K562 (cell line): Measurements from ENCODE around the gene RALGAPB. TPM values are rescaled to one million over a fixed set of nuclear protein-coding genes. Genes with fewer than 3 reads are reported as not detected.

Experiments
- ATAC-seq: fragments of 200-7000 bp; cut with Tn5 transposase; 3 replicates; pipeline ENCODE4 v1.9.1; 2020; ENCODE audit warnings: moderate library complexity
- BruUV-seq: library from RNA; stranded (reverse); fragments of 400-500 nt; replicated peaks from 2 replicates; lab custom pipeline; 2021; lab: Mats Ljungman, UMichigan
- CTCF ChIA-PET: fragments of 300-600 bp; formaldehyde crosslinking; extraction: SDS; loops from one replicate; lab custom pipeline; 2021; ENCODE audit warnings: low intra/inter-chr PET ratio; lab: Yijun Ruan, JAX
- POLR2A ChIA-PET: fragments of 300-600, 350-650 bp; sonication (Branson Sonifier 250); formaldehyde crosslinking; extraction: SDS; loops from one replicate; lab custom pipeline; 2021; ENCODE audit warnings: antibody characterized with exemption, inconsistent platforms; lab: Yijun Ruan, JAX
- DNase-seq, 4 experiments: peaks; one replicate each; pipeline versions ENCODE4 v3.0.0 to v3.0.0-alpha.2; 2011 to 2018; ENCODE audit warnings: low spot score in 3 of 4, mixed read lengths in 3 of 4; ENCODE audit errors: extremely low read depth in 1 of 4
- FAIRE-seq: peaks from 2 replicates; lab custom pipeline; 2011; peaks lifted over from hg19 to GRCh38; lab: Jason Lieb, UNC
- H2AFZ ChIP-seq: 2 replicates; pipeline ENCODE4 v1.6.0; 2011; ENCODE audit warnings: low read depth, low read length, control low read depth, inconsistent platforms
- H3K27ac ChIP-seq: fragments of 200-600 bp; 3 replicates; pipeline ENCODE4 v1.8.0; 2011; ENCODE audit warnings: low read depth, mild to moderate bottlenecking, control low read depth, inconsistent platforms, low read length, moderate library complexity, mixed read lengths; ENCODE audit errors: extremely low read depth
- H3K27me3 ChIP-seq, 2 experiments: fragments of 300-600 bp in 1 of 2; 2 replicates in 1 of 2; 3 replicates in 1 of 2; pipeline versions ENCODE4 v1.6.0 to v1.8.0; 2011; ENCODE audit warnings: inconsistent platforms in 2 of 2, low read length in 2 of 2, mild to moderate bottlenecking in 1 of 2, mixed read lengths in 1 of 2, moderate library complexity in 1 of 2; ENCODE audit not compliant: control insufficient read depth in 2 of 2, insufficient read depth in 2 of 2
- H3K36me3 ChIP-seq: fragments of 300-600 bp; 3 replicates; pipeline ENCODE4 v1.8.0; 2011; ENCODE audit warnings: mild to moderate bottlenecking, low read length, inconsistent platforms; ENCODE audit not compliant: control insufficient read depth, insufficient read depth
- H3K4me1 ChIP-seq, 2 experiments: fragments of 200-600 bp in 1 of 2; replicated peaks in 1 of 2; 2 replicates in 1 of 2; 3 replicates in 1 of 2; pipeline versions ENCODE4 v1.5.1 to v1.8.0; 2011; ENCODE audit warnings: inconsistent platforms in 2 of 2, low read length in 2 of 2, mild to moderate bottlenecking in 1 of 2, mixed read lengths in 1 of 2, moderate library complexity in 1 of 2; ENCODE audit not compliant: control insufficient read depth in 2 of 2, insufficient read depth in 2 of 2
- H3K4me2 ChIP-seq: 2 replicates; pipeline ENCODE4 v1.6.1; 2011; ENCODE audit warnings: low read length, control low read depth, inconsistent platforms, mixed read lengths; ENCODE audit not compliant: insufficient read depth
- H3K4me3 ChIP-seq: fragments of 200-600 bp; sonication (generic), shearing (Covaris generic); 2 replicates; pipeline ENCODE4 v1.5.1; 2016; ENCODE audit warnings: control low read depth, inconsistent platforms
- H3K79me2 ChIP-seq: fragments of 200-600 bp; 3 replicates; pipeline ENCODE4 v1.8.0; 2011; ENCODE audit warnings: low read length, inconsistent platforms; ENCODE audit not compliant: control insufficient read depth, insufficient read depth
- H3K9ac ChIP-seq, 2 experiments: 2 replicates each; pipeline versions ENCODE4 v1.6.0 to v1.6.1; 2011; ENCODE audit warnings: low read depth in 2 of 2, low read length in 2 of 2, control low read depth in 1 of 2, inconsistent platforms in 1 of 2, mild to moderate bottlenecking in 1 of 2, mixed read lengths in 1 of 2; ENCODE audit not compliant: insufficient read depth in 1 of 2
- H3K9me1 ChIP-seq: one replicate; pipeline ENCODE4 v1.6.0; 2011; ENCODE audit warnings: inconsistent platforms, mild to moderate bottlenecking, low read length, moderate library complexity; ENCODE audit not compliant: control insufficient read depth, insufficient read depth
- H3K9me3 ChIP-seq: replicated peaks from 2 replicates; pipeline ENCODE4 v1.5.1; 2011; ENCODE audit warnings: low read depth, low read length, inconsistent platforms; ENCODE audit not compliant: control insufficient read depth, insufficient read depth
- H4K20me1 ChIP-seq: replicated peaks from 2 replicates; pipeline ENCODE4 v1.6.1; 2011; ENCODE audit warnings: low read length, inconsistent platforms, mixed read lengths; ENCODE audit not compliant: control insufficient read depth, insufficient read depth
- DACH1 ChIP-seq: fragments of 450-650 bp; IDR thresholded peaks from 2 replicates; pipeline ENCODE4 v1.6.1; 2018; ENCODE audit not compliant: partially characterized antibody
- HSF4 ChIP-seq: fragments of 250-450 bp; sonication (Bioruptor Pico); IDR thresholded peaks from 2 replicates; pipeline ENCODE4 v2.1.2; 2022; ENCODE audit warnings: mild to moderate bottlenecking, moderate library complexity, borderline replicate concordance
- NFYB ChIP-seq: IDR thresholded peaks from 2 replicates; pipeline ENCODE4 v1.6.1; 2011; ENCODE audit warnings: mild to moderate bottlenecking, moderate library complexity; ENCODE audit not compliant: insufficient read length; ENCODE audit errors: extremely low read depth
- RBFOX2 ChIP-seq: fragments of 200-400 bp; formaldehyde crosslinking; IDR thresholded peaks from 2 replicates; pipeline ENCODE4 v1.6.1; 2017; ENCODE audit warnings: low read depth, mild to moderate bottlenecking, low read length, moderate library complexity
- YY1 ChIP-seq, 3 experiments: IDR thresholded peaks; 2 replicates each; pipeline ENCODE4 v1.6.1; 2011; ENCODE audit warnings: low read length in 2 of 3, mild to moderate bottlenecking in 2 of 3, moderate library complexity in 2 of 3, borderline replicate concordance in 1 of 3, control low read depth in 1 of 3, low read depth in 1 of 3; ENCODE audit not compliant: insufficient read depth in 3 of 3, insufficient replicate concordance in 2 of 3, control insufficient read depth in 1 of 3, insufficient read length in 1 of 3; ENCODE audit errors: extremely low read depth in 1 of 3
- ZNF165 ChIP-seq: fragments of 250-450 bp; sonication (Bioruptor Pico); IDR thresholded peaks from 2 replicates; pipeline ENCODE4 v1.4.0; 2020; ENCODE audit warnings: borderline replicate concordance
- ZNF408 ChIP-seq: fragments of 250-450 bp; sonication (Bioruptor Pico); IDR thresholded peaks from 2 replicates; pipeline ENCODE4 v1.4.0; 2020; ENCODE audit warnings: low read depth, mild to moderate bottlenecking, moderate library complexity
- WGBS: fragments of 100-300 bp; shearing (Covaris generic); methylation state at CpG from one replicate; pipeline ENCODE4 v1.1.6; 2016; ENCODE audit warnings: low coverage, mixed read lengths; ENCODE audit not compliant: insufficient coverage; ENCODE audit errors: missing lambda C conversion rate; 5-methylcytosine and 5-hydroxymethylcytosine counted together
- in situ Hi-C: fragments of 300-500 bp; cut with MboI; formaldehyde crosslinking; loops from 4 replicates; pipeline ENCODE4 v1.15.0; 2018; ENCODE audit warnings: inconsistent platforms, mixed read lengths
- intact Hi-C: fragments of 100-400 bp; cut with micrococcal nuclease; formaldehyde crosslinking; loops from 2 replicates; pipeline ENCODE4 v1.14.2; 2022
- polyA plus RNA-seq, 8 experiments: library from polyadenylated mRNA; depleted of rRNA in 4 of 8; stranded (reverse) in 5 of 8; unstranded in 3 of 8; fragments of >200 nt; fragmentation: Nextera tagmentation in 2 of 8; fragmentation: Illumina TruSeq in 1 of 8; extraction: Ambion mirVana in 2 of 8; extraction: Trizol in 1 of 8; gene quantifications; 2 replicates each; pipeline versions ENCODE4 v1.2.1 to v1.2.3, GENCODE V29; 2011 to 2014; ENCODE audit warnings: inconsistent platforms in 1 of 8, missing spikeins in 1 of 8
- total RNA-seq, 7 experiments: library from RNA; depleted of rRNA in 6 of 7; stranded (reverse); fragments of >200 nt in 6 of 7; fragmentation: Illumina TruSeq in 2 of 7; extraction: Trizol in 2 of 7; gene quantifications; 2 replicates each; pipeline versions ENCODE4 v1.2.1 to v1.2.3, GENCODE V29; 2011 to 2021; ENCODE audit warnings: low replicate concordance in 1 of 7

Gene RALGAPB
- total and polyA plus RNA-seq, 9 of the 15 experiments (the other 6 are each of a cell fraction or from before 2014, with no cell fraction given) = 4.3 to 25.6 (median 13.6) TPM

DNA sequence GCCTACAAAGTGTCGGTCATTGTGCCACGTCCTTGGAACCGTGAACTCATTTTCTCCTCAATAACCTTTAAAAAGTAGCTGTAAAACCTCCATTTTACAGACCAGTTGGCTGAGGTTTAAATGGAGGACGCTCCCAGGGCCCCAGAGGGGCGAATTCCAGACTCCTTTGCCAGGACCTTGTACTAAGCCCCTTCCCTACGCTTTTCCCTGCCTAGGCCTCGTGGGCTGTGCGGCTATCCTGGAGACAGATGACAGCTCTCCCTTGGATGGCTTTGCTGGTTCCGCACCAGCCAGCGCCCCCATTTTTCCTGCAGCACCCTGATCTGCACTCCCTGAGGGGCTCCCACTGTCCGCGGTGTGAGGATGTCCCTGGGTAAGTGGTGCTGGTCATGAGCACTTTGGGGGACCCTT, 25.4 kb upstream of the RALGAPB start:
- H4K20me1 ChIP-seq = no peaks in the 10 kb centered on the region
- BruUV-seq = no TSS peak
- ATAC-seq (peak; percentile 44), FAIRE-seq (no peak), DNase-seq (peak in 1 of 4 experiments; percentile 36)
- peak overlapping the region; percentile 98 to 99 for H3K9ac ChIP-seq
- intact Hi-C loops (no loop called here), in situ Hi-C loops (no loop called here)
- TF ChIP-seq NFYB (no peak), ZNF408 (no peak), DACH1 (no peak), HSF4 (CRISPR knock-in tag) (no peak), YY1 (IDR thresholded peaks at IDR 0.05; ENCODE audit: borderline replicate concordance in 1 of 3, control insufficient read depth in 1 of 3, extremely low read depth in 1 of 3, insufficient read depth in 3 of 3, insufficient read length in 1 of 3, insufficient replicate concordance in 2 of 3, low read depth in 1 of 3, low read length in 2 of 3) (peak in 1 of 3 experiments; percentile 81), ZNF165 (CRISPR knock-in tag) (peak; percentile 65; the same call in 1 of the 2 replicates), RBFOX2 (no peak)
- H2AFZ ChIP-seq = peak overlapping the region; percentile 92
- H3K4me3 ChIP-seq = peak overlapping the region; percentile 98
- ChIA-PET POLR2A (interaction anchor here (0.7 to 5.8 kb wide), 12 partner anchors 9 to 515 kb away, joined by 3 to 130 read pairs (median 4); partner anchors contain the start of genes DHX35, RALGAPB and SNHG17), CTCF (interaction anchor here (3.9 kb wide), 1 partner anchor 12 kb away, joined by 72 read pairs; the partner anchor contains the start of gene SNHG17)
- peaks cover 20 to 29% of the 10 kb centered on the region in 2 experiments for H3K4me1 ChIP-seq
- H3K9me3 ChIP-seq = no peaks in the 10 kb centered on the region
- peaks cover 33% of the 10 kb centered on the region for H3K36me3 ChIP-seq
- H3K79me2 ChIP-seq = peaks cover 24% of the 10 kb centered on the region
- H3K4me2 ChIP-seq = peak overlapping the region; percentile 96
- H3K27me3 ChIP-seq = no peaks in the 10 kb centered on the region
- 3% methylated on average over 12 of the region's 12 CpGs for WGBS
- no peaks in the 10 kb centered on the region for H3K9me1 ChIP-seq
- H3K27ac ChIP-seq = peak overlapping the region; percentile 92
